ENCODE measurements around the gene EHBP1.

Gene EHBP1

GRCh38 chr2:63056107-63057050 lies 350.9 kb downstream of the EHBP1 start:
- ChIA-PET CTCF (interaction anchor here (0.6 kb wide), 1 partner anchor 428 kb away, joined by 3 read pairs; no protein-coding TSS in a partner anchor), POLR2A (ENCODE audit: low non-redundant PET) (no interaction called here)
- no peak for TF ChIP-seq CTCF (conservative IDR thresholded peaks at IDR 0.05; ENCODE audit: low read depth)
- no peak for DNase-seq (ENCODE audit: low spot score)
- no peak overlapping the region for H3K27ac ChIP-seq

- no peak overlapping the region for H3K27ac ChIP-seq
- ChIA-PET CTCF (interaction anchor here (0.8 kb wide), 1 partner anchor 1134 kb away, joined by 4 read pairs; no protein-coding TSS in a partner anchor), POLR2A (ENCODE audit: low non-redundant PET) (interaction anchor here (0.7 kb wide), 1 partner anchor 76 kb away, joined by 3 read pairs; no protein-coding TSS in a partner anchor)
- TF ChIP-seq CTCF (conservative IDR thresholded peaks at IDR 0.05; ENCODE audit: low read depth), result no peak
- no peak for DNase-seq (ENCODE audit: low spot score)
These were observed 352.0 kb downstream of the EHBP1 start for GRCh38 chr2:63057249-63058143.

GRCh38 chr2:63058144-63058920 lies 352.8 kb downstream of the EHBP1 start:
- TF ChIP-seq CTCF (conservative IDR thresholded peaks at IDR 0.05; ENCODE audit: low read depth), result no peak
- POLR2A ChIA-PET (ENCODE audit: low non-redundant PET), result interaction anchor here (0.7 kb wide), 1 partner anchor 75 kb away, joined by 3 read pairs; no protein-coding TSS in a partner anchor
- H3K27ac ChIP-seq, result no peak overlapping the region
- CTCF ChIA-PET, result interaction anchor here (0.8 kb wide), 1 partner anchor 1135 kb away, joined by 4 read pairs; no protein-coding TSS in a partner anchor
- DNase-seq (ENCODE audit: low spot score), result no peak

GRCh38 chr2:63058921-63059792 lies 353.6 kb downstream of the EHBP1 start:
- no peak for DNase-seq (ENCODE audit: low spot score)
- TF ChIP-seq CTCF (conservative IDR thresholded peaks at IDR 0.05; ENCODE audit: low read depth), result no peak

GRCh38 chr2:63059793-63060471 lies 354.4 kb downstream of the EHBP1 start:
- DNase-seq (ENCODE audit: low spot score), result no peak
- POLR2A ChIA-PET (ENCODE audit: low non-redundant PET), result no interaction called here
- CTCF ChIA-PET, result interaction anchor here (0.6 to 0.9 kb wide), 2 partner anchors 42 to 133 kb away, joined by 3 to 4 read pairs; no protein-coding TSS in a partner anchor

More at GRCh38 chr2:63058921-63059792, 353.6 kb downstream of the EHBP1 start:
- ChIA-PET POLR2A (ENCODE audit: low non-redundant PET) (no interaction called here), CTCF (no interaction called here)
- no peak overlapping the region for H3K27ac ChIP-seq

More at GRCh38 chr2:63059793-63060471, 354.4 kb downstream of the EHBP1 start:
- H3K27ac ChIP-seq, result no peak overlapping the region
- no peak for TF ChIP-seq CTCF (conservative IDR thresholded peaks at IDR 0.05; ENCODE audit: low read depth)
